Ascending aorta (tissue), 2 donors: Measurements from ENCODE around the gene PDSS2. TPM values are rescaled to one million over a fixed set of nuclear protein-coding genes. Genes with fewer than 3 reads are reported as not detected.

Experiments used
- DNase-seq, 2 donors: peaks; one replicate each; pipeline ENCODE4 v3.0.0-alpha.2; 2019; ENCODE audit warnings: low spot score in 2 of 2
- H3K27ac ChIP-seq, 2 donors: fragments of 200-600 bp; sonication (generic); one replicate each; pipeline ENCODE4 v1.5.1; 2016 to 2017; ENCODE audit warnings: mild to moderate bottlenecking in 1 of 2
- H3K27me3 ChIP-seq: fragments of 200-600 bp; sonication (generic); one replicate; pipeline ENCODE4 v1.5.1; 2017
- H3K36me3 ChIP-seq, 2 donors: fragments of 200-600 bp; sonication (generic); one replicate each; pipeline ENCODE4 v1.5.1; 2016
- H3K4me1 ChIP-seq, 2 donors: fragments of 200-600 bp; sonication (generic); one replicate each; pipeline ENCODE4 v1.5.1; 2016 to 2017; ENCODE audit warnings: mild to moderate bottlenecking in 1 of 2
- H3K4me3 ChIP-seq, 2 donors: fragments of 200-600 bp; sonication (generic); one replicate each; pipeline ENCODE4 v1.5.1; 2016 to 2017; ENCODE audit warnings: mild to moderate bottlenecking in 1 of 2
- H3K9me3 ChIP-seq, 2 donors: fragments of 200-600 bp; sonication (generic); one replicate each; pipeline ENCODE4 v1.5.1; 2016
- intact Hi-C: fragments of 100-400 bp; cut with DNase I; formaldehyde crosslinking; loops from one replicate; pipeline ENCODE4 v1.15.1; 2023
- total RNA-seq: library from RNA; depleted of rRNA; stranded (reverse); fragments of >200 nt; gene quantifications from one replicate; pipeline ENCODE4 v1.1.0, GENCODE V29; 2016
- TF ChIP-seq, protein P1 (sequence below), 3 experiments: fragments of 200-600 bp in 2 of 3; fragments of 450-650 bp in 1 of 3; sonication (generic) in 2 of 3; IDR thresholded peaks; one replicate each; pipeline ENCODE4 v1.5.1; 2016 to 2019; ENCODE audit warnings: antibody characterized with exemption in 3 of 3, mild to moderate bottlenecking in 1 of 3, moderate library complexity in 1 of 3

The PDSS2 gene
- 0.85 TPM for total RNA-seq

DNA sequence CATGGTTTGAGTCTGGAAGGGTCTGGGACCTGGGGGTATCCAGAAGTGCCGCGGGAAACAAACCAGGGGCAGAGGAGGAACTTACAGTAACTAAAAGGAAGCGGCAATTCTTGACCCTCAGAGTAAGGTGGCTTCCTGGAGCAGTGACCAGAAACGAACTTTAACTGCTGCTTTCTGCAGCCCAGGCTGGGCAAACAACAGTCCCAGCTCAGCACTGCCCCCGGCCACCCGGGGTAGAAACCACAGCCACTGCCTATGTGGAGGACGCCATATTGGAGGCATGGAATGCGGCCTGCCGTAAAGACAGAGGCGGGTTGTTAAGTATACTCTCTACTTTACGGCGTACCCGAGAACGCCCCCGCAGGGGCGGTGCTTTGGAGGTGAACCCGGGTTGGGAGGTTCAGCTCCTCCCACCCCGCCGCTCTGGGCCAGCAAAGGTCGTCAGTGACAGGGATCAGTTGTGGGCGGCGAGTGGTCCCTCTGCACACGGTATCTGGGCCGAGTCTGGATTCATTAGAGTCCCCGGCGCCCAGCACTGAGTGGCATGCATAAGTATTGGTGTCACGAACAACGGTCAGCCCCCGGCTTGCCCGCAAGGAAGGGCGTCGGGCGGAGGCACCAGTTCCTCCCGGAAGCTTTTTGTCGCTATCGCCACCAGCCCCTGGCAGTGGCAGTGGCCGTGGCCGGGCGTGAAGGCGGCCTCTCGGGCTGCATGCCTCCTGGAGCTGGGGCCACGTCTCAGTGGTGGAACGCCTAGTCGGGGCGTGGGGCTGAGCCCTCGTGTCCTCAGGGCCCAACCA lies at the start of gene PDSS2:
Gene PDSS2, minus strand, starts transcription at position 282 of the 800 bp plus-strand sequence. Its CDS starts 279 bp downstream, at position 3.
- peaks cover 3 to 5% of the 10 kb centered on the region in 2 donors for H3K4me1 ChIP-seq
- intact Hi-C loops, result loop anchor here (1.0 to 10.0 kb wide), 2 partner anchors 30 to 495 kb away; partner anchors contain the start of gene SEC63

GRCh38 chr6:107506145-107506544 lies 46.8 kb upstream of the PDSS2 start:
- H3K4me3 ChIP-seq, result no peak overlapping the region
- peaks cover 0 to 2% of the 10 kb centered on the region in 2 donors for H3K4me1 ChIP-seq
- no peaks in the 10 kb centered on the region for H3K36me3 ChIP-seq
- no peaks in the 10 kb centered on the region for H3K27me3 ChIP-seq
- no peaks in the 10 kb centered on the region for H3K9me3 ChIP-seq
- intact Hi-C loops, result no loop called here
- H3K27ac ChIP-seq, result no peak overlapping the region
- no peak for DNase-seq
- TF ChIP-seq, protein P1, sequence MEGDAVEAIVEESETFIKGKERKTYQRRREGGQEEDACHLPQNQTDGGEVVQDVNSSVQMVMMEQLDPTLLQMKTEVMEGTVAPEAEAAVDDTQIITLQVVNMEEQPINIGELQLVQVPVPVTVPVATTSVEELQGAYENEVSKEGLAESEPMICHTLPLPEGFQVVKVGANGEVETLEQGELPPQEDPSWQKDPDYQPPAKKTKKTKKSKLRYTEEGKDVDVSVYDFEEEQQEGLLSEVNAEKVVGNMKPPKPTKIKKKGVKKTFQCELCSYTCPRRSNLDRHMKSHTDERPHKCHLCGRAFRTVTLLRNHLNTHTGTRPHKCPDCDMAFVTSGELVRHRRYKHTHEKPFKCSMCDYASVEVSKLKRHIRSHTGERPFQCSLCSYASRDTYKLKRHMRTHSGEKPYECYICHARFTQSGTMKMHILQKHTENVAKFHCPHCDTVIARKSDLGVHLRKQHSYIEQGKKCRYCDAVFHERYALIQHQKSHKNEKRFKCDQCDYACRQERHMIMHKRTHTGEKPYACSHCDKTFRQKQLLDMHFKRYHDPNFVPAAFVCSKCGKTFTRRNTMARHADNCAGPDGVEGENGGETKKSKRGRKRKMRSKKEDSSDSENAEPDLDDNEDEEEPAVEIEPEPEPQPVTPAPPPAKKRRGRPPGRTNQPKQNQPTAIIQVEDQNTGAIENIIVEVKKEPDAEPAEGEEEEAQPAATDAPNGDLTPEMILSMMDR (IDR thresholded peaks at IDR 0.05), result no peak

More for the DNA sequence above, at the start of gene PDSS2:
- no peaks in the 10 kb centered on the region for H3K9me3 ChIP-seq
- H3K4me3 ChIP-seq, result peak within 1 kb of the TSS; percentile 82 to 92
- H3K27me3 ChIP-seq, result no peaks in the 10 kb centered on the region
- no peaks in the 10 kb centered on the region for H3K36me3 ChIP-seq
- peak within 1 kb of the TSS; percentile 80 to 91 for H3K27ac ChIP-seq
- peak; percentile 98 to 99 for DNase-seq
- TF ChIP-seq, protein P1 (IDR thresholded peaks at IDR 0.05), result peak in 2 of 3 experiments; percentile 39 to 53

DNA sequence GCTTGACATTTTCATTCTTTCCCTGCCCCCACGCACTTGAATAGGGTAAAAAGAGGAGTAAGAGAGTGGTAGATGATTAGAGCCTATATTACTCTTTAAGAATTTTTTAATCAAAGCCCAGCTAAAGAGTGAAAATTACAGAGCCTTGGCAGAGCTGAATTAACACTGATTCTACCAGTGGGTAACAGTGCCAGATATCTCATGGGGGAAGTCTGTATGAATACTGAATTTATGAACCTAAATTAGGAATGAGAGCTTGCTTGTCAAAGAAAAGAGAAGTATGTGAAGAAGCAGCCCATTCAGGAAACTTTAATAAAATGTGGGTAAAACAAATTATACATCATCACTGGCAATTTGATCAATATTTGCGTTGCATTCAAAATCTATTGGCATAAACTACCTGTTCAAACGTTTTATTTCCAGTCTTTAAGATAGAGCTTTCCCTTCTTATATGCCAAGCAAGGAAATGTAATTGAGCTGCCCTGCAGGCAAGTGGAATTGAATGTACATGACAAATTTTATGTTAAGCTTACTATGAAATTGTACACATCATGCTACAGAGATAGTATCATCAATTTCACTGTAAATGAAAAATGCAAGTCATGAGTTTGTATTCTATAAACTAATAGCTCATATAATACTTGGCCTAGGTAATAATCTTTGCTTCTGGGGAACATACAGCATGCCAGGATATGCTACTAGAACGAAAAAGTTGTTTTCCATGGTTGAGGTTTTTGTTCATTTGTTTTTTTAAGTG lies 45.1 kb upstream of the PDSS2 start:
- Histone ChIP-seq H3K27me3 (no peaks in the 10 kb centered on the region), H3K36me3 (no peaks in the 10 kb centered on the region), H3K4me1 (no peaks in the 10 kb centered on the region), H3K27ac (no peak overlapping the region), H3K9me3 (no peaks in the 10 kb centered on the region), H3K4me3 (no peak overlapping the region)
- TF ChIP-seq, protein P1 (IDR thresholded peaks at IDR 0.05), result no peak
- no peak for DNase-seq
- intact Hi-C loops, result no loop called here

DNA sequence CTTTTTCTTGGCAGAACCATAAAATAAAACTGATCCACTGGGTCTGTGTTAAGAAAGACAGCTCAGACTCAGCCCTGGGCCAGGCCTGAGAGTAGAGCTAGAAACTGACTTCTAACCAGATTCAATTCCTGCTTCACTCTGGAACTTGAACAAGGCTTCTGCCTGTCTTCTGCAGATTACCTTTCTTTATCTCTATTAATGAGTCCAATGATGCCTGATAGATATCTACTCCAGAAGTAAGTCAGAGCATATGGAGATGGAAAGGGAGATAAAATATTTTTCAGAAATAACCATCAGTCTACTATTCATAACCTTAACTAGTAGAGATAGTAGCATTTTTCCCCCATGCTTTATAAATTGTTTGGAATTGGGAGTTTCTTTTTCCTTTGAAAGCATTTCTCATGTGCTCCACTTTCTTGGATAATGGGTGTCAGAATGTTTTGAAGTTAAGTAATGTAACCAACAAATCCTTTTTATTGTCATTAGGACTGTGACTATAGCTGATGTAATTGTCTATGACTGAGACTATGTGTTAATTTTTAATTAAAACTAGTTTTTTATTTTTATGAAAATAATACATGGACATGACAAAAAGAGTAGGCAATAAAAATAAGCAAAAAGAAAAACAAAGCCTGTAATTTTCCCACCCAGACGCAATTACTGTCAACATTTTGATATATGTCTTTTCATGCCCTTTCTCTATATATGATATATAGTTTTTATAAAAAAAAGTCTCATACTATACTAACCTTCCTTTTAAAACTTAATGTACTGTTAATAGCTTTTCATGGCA lies 37.7 kb upstream of the PDSS2 start:
- H3K4me3 ChIP-seq, result no peak overlapping the region
- no peaks in the 10 kb centered on the region for H3K36me3 ChIP-seq
- H3K9me3 ChIP-seq, result no peaks in the 10 kb centered on the region
- TF ChIP-seq, protein P1 (IDR thresholded peaks at IDR 0.05), result no peak
- no peaks in the 10 kb centered on the region for H3K27me3 ChIP-seq
- peaks cover 10 to 36% of the 10 kb centered on the region in 2 donors for H3K4me1 ChIP-seq
- intact Hi-C loops, result loop anchor here (10.0 kb wide), 2 partner anchors 108 to 382 kb away; partner anchors contain the start of gene BEND3
- H3K27ac ChIP-seq, result peak overlapping the region; percentile 82 to 83
- DNase-seq, result no peak

DNA sequence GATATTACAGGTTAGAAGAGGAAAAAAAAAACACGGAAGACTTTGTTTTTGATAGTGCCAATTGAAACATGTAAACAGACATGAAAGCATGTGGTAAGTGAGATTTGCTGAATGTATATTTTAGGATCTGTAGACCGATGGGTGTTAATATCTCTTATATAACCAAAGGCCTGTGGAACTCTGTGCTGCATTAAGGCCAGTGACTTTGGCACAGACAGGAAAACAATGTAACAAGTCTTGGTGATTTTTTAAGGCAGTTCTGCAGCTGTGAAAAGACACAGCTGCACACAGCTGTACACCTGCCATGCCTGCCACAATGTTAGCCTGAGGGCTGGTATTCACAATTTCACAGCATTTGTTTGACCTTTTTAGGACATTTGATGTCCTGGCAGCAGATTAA lies 36.6 kb upstream of the PDSS2 start:
- H3K27me3 ChIP-seq, result no peaks in the 10 kb centered on the region
- DNase-seq, result no peak
- H3K27ac ChIP-seq, result peak overlapping the region; percentile 82 to 83
- H3K9me3 ChIP-seq, result no peaks in the 10 kb centered on the region
- no peaks in the 10 kb centered on the region for H3K36me3 ChIP-seq
- peak overlapping the region; percentile 25 to 50 for H3K4me3 ChIP-seq
- TF ChIP-seq, protein P1 (IDR thresholded peaks at IDR 0.05), result no peak
- peaks cover 15 to 41% of the 10 kb centered on the region in 2 donors for H3K4me1 ChIP-seq
- intact Hi-C loops, result loop anchor here (10.0 kb wide), 2 partner anchors 109 to 381 kb away; partner anchors contain the start of gene BEND3
